GM19372 (cell line): ENCODE measurements around the gene SLC6A19.

Experiments
- ATAC-seq: cut with Tn5 transposase; IDR thresholded peaks from one replicate; pipeline ENCODE4 v1.9.1; 2021; ENCODE audit warnings: mild to moderate bottlenecking, low read depth, moderate library complexity; ENCODE audit not compliant: unreplicated experiment

Gene SLC6A19

GRCh38 chr5:1164696-1165630, 36.4 kb upstream of the SLC6A19 start:
- no peak for ATAC-seq

- ATAC-seq = no peak
Observed at GRCh38 chr5:1165864-1166263, 35.5 kb upstream of the SLC6A19 start.

GRCh38 chr5:1166370-1166769, 35.0 kb upstream of the SLC6A19 start:
- ATAC-seq = no peak

- peak; percentile 17 for ATAC-seq
Observed at GRCh38 chr5:1167361-1167727, 34.1 kb upstream of the SLC6A19 start.

- ATAC-seq = peak; percentile 72
Observed at GRCh38 chr5:1167728-1168709, 33.4 kb upstream of the SLC6A19 start.

GRCh38 chr5:1168796-1169195, 32.6 kb upstream of the SLC6A19 start:
- no peak for ATAC-seq

- ATAC-seq = no peak
Observed at GRCh38 chr5:1169211-1170115, 31.9 kb upstream of the SLC6A19 start.

- ATAC-seq = no peak
Observed at GRCh38 chr5:1171340-1171941, 30.0 kb upstream of the SLC6A19 start.

- ATAC-seq = no peak
Observed at GRCh38 chr5:1172007-1172581, 29.3 kb upstream of the SLC6A19 start.

GRCh38 chr5:1172670-1173404, 28.6 kb upstream of the SLC6A19 start:
- no peak for ATAC-seq

- ATAC-seq = no peak
Observed at GRCh38 chr5:1173485-1174070, 27.8 kb upstream of the SLC6A19 start.

GRCh38 chr5:1174122-1174936, 27.1 kb upstream of the SLC6A19 start:
- no peak for ATAC-seq

GRCh38 chr5:1175015-1175414, 26.4 kb upstream of the SLC6A19 start:
- no peak for ATAC-seq

GRCh38 chr5:1175801-1176472, 25.5 kb upstream of the SLC6A19 start:
- ATAC-seq = no peak

- ATAC-seq = no peak
Observed at GRCh38 chr5:1176473-1177391, 24.7 kb upstream of the SLC6A19 start.
